H1 (cell line): Measurements from ENCODE around the gene GRM1. TPM values are rescaled to one million over a fixed set of nuclear protein-coding genes. Genes with fewer than 3 reads are reported as not detected.

Source experiments
- CTCF ChIA-PET: fragments of 300-600 bp; sonication (Branson Sonifier 250); formaldehyde crosslinking; loops from one replicate; lab custom pipeline; 2021; ENCODE audit not compliant: partially characterized antibody; lab: Charles Lee
- POLR2A ChIA-PET: fragments of 300-600 bp; sonication (Branson Sonifier 250); formaldehyde crosslinking; loops from one replicate; lab custom pipeline; 2021; ENCODE audit warnings: inconsistent platforms; ENCODE audit not compliant: partially characterized antibody; lab: Charles Lee
- DNase-seq, 2 experiments: peaks; one replicate each; pipeline versions ENCODE4 v3.0.0 to v3.0.0-alpha.2; 2010 to 2022; ENCODE audit warnings: low spot score in 2 of 2, low read depth in 1 of 2, mixed read lengths in 1 of 2
- FAIRE-seq: peaks from 2 replicates; lab custom pipeline; 2011; peaks lifted over from hg19 to GRCh38; lab: Jason Lieb, UNC
- H2AFZ ChIP-seq: 2 replicates; pipeline ENCODE4 v1.8.1; 2012; ENCODE audit warnings: low read length, inconsistent platforms
- H2AK5ac ChIP-seq: 2 replicates; pipeline ENCODE4 v1.6.1; 2013; ENCODE audit warnings: low read depth, low read length
- H2BK120ac ChIP-seq: replicated peaks from 2 replicates; pipeline ENCODE3; 2013; ENCODE audit warnings: low read depth, low read length, inconsistent platforms
- H2BK12ac ChIP-seq: 2 replicates; pipeline ENCODE4 v1.6.1; 2013; ENCODE audit warnings: low read depth, low read length
- H2BK15ac ChIP-seq: 2 replicates; pipeline ENCODE4 v1.6.1; 2013; ENCODE audit warnings: low read length
- H2BK20ac ChIP-seq: 2 replicates; pipeline ENCODE4 v1.6.1; 2013; ENCODE audit warnings: low read length
- H2BK5ac ChIP-seq: 2 replicates; pipeline ENCODE4 v1.6.1; 2013; ENCODE audit warnings: low read depth, low read length
- H3K14ac ChIP-seq: 2 replicates; pipeline ENCODE4 v1.6.1; 2013; ENCODE audit warnings: inconsistent platforms; ENCODE audit not compliant: insufficient read length
- H3K18ac ChIP-seq: 2 replicates; pipeline ENCODE4 v1.6.1; 2013; ENCODE audit warnings: low read length; ENCODE audit errors: extremely low read depth
- H3K23ac ChIP-seq: 2 replicates; pipeline ENCODE4 v1.6.1; 2013; ENCODE audit warnings: inconsistent platforms; ENCODE audit not compliant: insufficient read length
- H3K23me2 ChIP-seq: 2 replicates; pipeline ENCODE4 v1.6.1; 2013; ENCODE audit warnings: low read depth, low read length
- H3K27ac ChIP-seq: 2 replicates; pipeline ENCODE4 v1.6.1; 2011; ENCODE audit warnings: low read depth, low read length, inconsistent platforms
- H3K27me3 ChIP-seq, 4 experiments: replicated peaks in 1 of 4; 1 replicate in 1 of 4; 2 replicates in 3 of 4; pipeline versions ENCODE4 v1.6.1 to v1.8.1; 2011 to 2013; ENCODE audit warnings: low read length in 3 of 4, mild to moderate bottlenecking in 3 of 4, inconsistent platforms in 2 of 4, mixed read lengths in 2 of 4, moderate library complexity in 1 of 4; ENCODE audit not compliant: control insufficient read depth in 3 of 4, insufficient read depth in 3 of 4; ENCODE audit errors: extremely low read depth in 1 of 4
- H3K36me3 ChIP-seq, 4 experiments: 2 replicates each; pipeline versions ENCODE4 v1.6.1 to v1.8.1; 2011 to 2013; ENCODE audit warnings: mild to moderate bottlenecking in 4 of 4, low read length in 3 of 4, moderate library complexity in 2 of 4, control low read depth in 1 of 4, inconsistent platforms in 1 of 4; ENCODE audit not compliant: insufficient read depth in 4 of 4, control insufficient read depth in 2 of 4
- H3K4ac ChIP-seq: replicated peaks from 2 replicates; pipeline ENCODE3; 2013; ENCODE audit warnings: low read length, low read depth, mixed read lengths, inconsistent platforms; ENCODE audit not compliant: insufficient read length
- H3K4me1 ChIP-seq, 4 experiments: replicated peaks in 1 of 4; 1 replicate in 1 of 4; 2 replicates in 3 of 4; pipeline versions ENCODE4 v1.6.1 to v1.8.1; 2011 to 2013; ENCODE audit warnings: low read length in 3 of 4, inconsistent platforms in 2 of 4, mixed read lengths in 1 of 4; ENCODE audit not compliant: insufficient read depth in 4 of 4, control insufficient read depth in 3 of 4
- H3K4me2 ChIP-seq, 2 experiments: 2 replicates each; pipeline versions ENCODE4 v1.6.1 to v1.8.1; 2011 to 2013; ENCODE audit warnings: low read depth in 2 of 2, low read length in 2 of 2, control low read depth in 1 of 2, inconsistent platforms in 1 of 2, mild to moderate bottlenecking in 1 of 2; ENCODE audit not compliant: insufficient read depth in 1 of 2
- H3K4me3 ChIP-seq, 4 experiments: fragments of 200-600, 300-600 bp in 1 of 4; sonication (generic), shearing (Covaris generic), sonication (Bioruptor Twin) in 1 of 4; 2 replicates each; pipeline versions ENCODE4 v1.5.1 to v1.8.1; 2011 to 2016; ENCODE audit warnings: low read length in 4 of 4, low read depth in 3 of 4, control low read depth in 2 of 4, inconsistent platforms in 2 of 4, mild to moderate bottlenecking in 2 of 4, mixed read lengths in 1 of 4, moderate library complexity in 1 of 4; ENCODE audit not compliant: insufficient read depth in 2 of 4; ENCODE audit errors: extremely low read depth in 1 of 4
- H3K56ac ChIP-seq: replicated peaks from 2 replicates; pipeline ENCODE3; 2013; ENCODE audit warnings: low read depth, mild to moderate bottlenecking, mixed read lengths, low read length, inconsistent platforms; ENCODE audit not compliant: insufficient read length
- H3K79me1 ChIP-seq: 2 replicates; pipeline ENCODE4 v1.6.1; 2013; ENCODE audit warnings: low read depth, low read length, control low read depth
- H3K79me2 ChIP-seq, 2 experiments: 2 replicates each; pipeline versions ENCODE4 v1.6.1 to v1.8.1; 2012 to 2013; ENCODE audit warnings: low read length in 2 of 2, mild to moderate bottlenecking in 2 of 2, inconsistent platforms in 1 of 2; ENCODE audit not compliant: insufficient read depth in 2 of 2, control insufficient read depth in 1 of 2
- H3K9ac ChIP-seq, 4 experiments: replicated peaks in 1 of 4; 1 replicate in 1 of 4; 2 replicates in 3 of 4; pipeline versions ENCODE4 v1.6.1 to v1.8.1; 2011 to 2013; ENCODE audit warnings: low read depth in 3 of 4, low read length in 3 of 4, control low read depth in 2 of 4, mild to moderate bottlenecking in 2 of 4, moderate library complexity in 2 of 4, inconsistent platforms in 1 of 4; ENCODE audit errors: extremely low read depth in 1 of 4
- H3K9me3 ChIP-seq, 2 experiments: 2 replicates each; pipeline versions ENCODE4 v1.6.1 to v1.8.1; 2012 to 2013; ENCODE audit warnings: mild to moderate bottlenecking in 2 of 2, moderate library complexity in 2 of 2, control low read depth in 1 of 2, inconsistent platforms in 1 of 2, low read depth in 1 of 2, low read length in 1 of 2, mixed read lengths in 1 of 2; ENCODE audit not compliant: insufficient read depth in 2 of 2
- H4K20me1 ChIP-seq, 2 experiments: replicated peaks in 1 of 2; 2 replicates each; pipeline versions ENCODE3 to v1.8.1; 2011 to 2013; ENCODE audit warnings: inconsistent platforms in 2 of 2, low read length in 2 of 2, mild to moderate bottlenecking in 1 of 2; ENCODE audit not compliant: insufficient read depth in 2 of 2, control insufficient read depth in 1 of 2
- H4K5ac ChIP-seq: 2 replicates; pipeline ENCODE4 v1.6.1; 2013; ENCODE audit warnings: low read length, low read depth, mixed read lengths, inconsistent platforms; ENCODE audit not compliant: insufficient read length
- H4K8ac ChIP-seq: 2 replicates; pipeline ENCODE4 v1.8.0; 2013; ENCODE audit warnings: mild to moderate bottlenecking, moderate library complexity, low read length, inconsistent platforms; ENCODE audit not compliant: insufficient read depth; ENCODE audit errors: extremely low read depth
- H4K91ac ChIP-seq: replicated peaks from 2 replicates; pipeline ENCODE3; 2013; ENCODE audit warnings: low read length, mixed read lengths, inconsistent platforms; ENCODE audit not compliant: insufficient read length
- CHD2 ChIP-seq: IDR thresholded peaks from 2 replicates; pipeline ENCODE4 v1.6.1; 2012; ENCODE audit warnings: low read length, improper control_type of control experiment
- KDM5A ChIP-seq: fragments of 200-600 bp; IDR thresholded peaks from 2 replicates; pipeline ENCODE4 v1.7.1; 2012; ENCODE audit warnings: mild to moderate bottlenecking, low read length, inconsistent platforms, mixed read lengths
- MAFK ChIP-seq: IDR thresholded peaks from 2 replicates; pipeline ENCODE4 v1.6.1; 2012; ENCODE audit warnings: low read depth, mild to moderate bottlenecking, improper control_type of control experiment, low read length
- POLR2AphosphoS5 ChIP-seq: IDR thresholded peaks from 2 replicates; pipeline ENCODE4 v1.6.1; 2011; ENCODE audit warnings: low read depth, low read length
- RFX5 ChIP-seq: IDR thresholded peaks from 2 replicates; pipeline ENCODE4 v1.6.1; 2011; ENCODE audit warnings: low read depth, low read length, improper control_type of control experiment, borderline replicate concordance
- TAF1 ChIP-seq: IDR thresholded peaks from 2 replicates; pipeline ENCODE4 v1.6.1; 2011; ENCODE audit warnings: mild to moderate bottlenecking, low read depth, low read length
- TAF7 ChIP-seq: optimal IDR thresholded peaks from 2 replicates; pipeline ENCODE3; 2011; ENCODE audit warnings: low read depth, mild to moderate bottlenecking, inconsistent platforms, low read length, moderate library complexity, borderline replicate concordance
- TEAD4 ChIP-seq: IDR thresholded peaks from 2 replicates; pipeline ENCODE4 v1.6.1; 2012; ENCODE audit warnings: low read depth, low read length, inconsistent platforms, mixed read lengths
- WGBS, 2 experiments: shearing (Covaris generic) in 1 of 2; methylation state at CpG; one replicate each; pipeline versions ENCODE4 v1.1.6 to v1.1.7; 2013 to 2015; ENCODE audit warnings: low lambda C conversion rate in 2 of 2, mixed read lengths in 2 of 2, inconsistent platforms in 1 of 2, low coverage in 1 of 2, missing lambda C conversion rate in 1 of 2; ENCODE audit not compliant: insufficient replicate concordance in 2 of 2, insufficient coverage in 1 of 2, insufficient read length in 1 of 2; ENCODE audit errors: extremely low coverage in 1 of 2, missing lambda C conversion rate in 1 of 2; 5-methylcytosine and 5-hydroxymethylcytosine counted together
- polyA plus RNA-seq, 7 experiments: library from polyadenylated mRNA; depleted of rRNA in 3 of 7; stranded (reverse) in 5 of 7; unstranded in 2 of 7; fragments of >200 nt in 5 of 7; fragments of 200-250 nt in 2 of 7; gene quantifications; 1 replicate in 5 of 7; 2 replicates in 1 of 7; 4 replicates in 1 of 7; pipeline versions ENCODE4 v1.2.1 to v1.2.3, GENCODE V29; 2011 to 2013; ENCODE audit warnings: missing spikeins in 2 of 7, mixed read lengths in 2 of 7
- total RNA-seq: library from RNA; stranded (reverse); fragmentation: NEBNext Ultra II Directional; extraction: Animal tissue kit (Norgen Biotek cat#: 25700); gene quantifications from 2 replicates; pipeline ENCODE4 v1.2.1, GENCODE V29; 2021

The GRM1 gene
- total and polyA plus RNA-seq, 2 of the 8 experiments (the other 6 are each of a cell fraction or from before 2014, with no cell fraction given) = 0.15 to 1.3 TPM

GRCh38 chr6:146246028-146246427 lies 217.2 kb downstream of the GRM1 start:
- Histone ChIP-seq H3K79me2 (no peaks in the 10 kb centered on the region), H2BK20ac (no peak overlapping the region), H3K56ac (no peak overlapping the region), H3K9ac (no peak overlapping the region), H3K23me2 (no peaks in the 10 kb centered on the region), H3K36me3 (no peaks in the 10 kb centered on the region), H3K23ac (no peak overlapping the region), H3K4ac (no peak overlapping the region), H3K4me2 (no peak overlapping the region), H3K14ac (no peak overlapping the region), H2AFZ (no peak overlapping the region), H2BK120ac (no peak overlapping the region), H3K18ac (no peak overlapping the region), H4K5ac (no peak overlapping the region), H4K8ac (no peak overlapping the region), H2BK5ac (no peak overlapping the region), H3K27ac (no peak overlapping the region), H2BK12ac (no peak overlapping the region), H2BK15ac (no peak overlapping the region), H3K4me3 (no peak overlapping the region), H4K91ac (no peak overlapping the region), H4K20me1 (no peaks in the 10 kb centered on the region), H2AK5ac (no peak overlapping the region), H3K4me1 (no peaks in the 10 kb centered on the region), H3K27me3 (no peaks in the 10 kb centered on the region), H3K79me1 (no peaks in the 10 kb centered on the region), H3K9me3 (peaks cover 0 to 5% of the 10 kb centered on the region in 2 experiments; a peak in 2 of 4 replicates)
- DNase-seq (no peak), FAIRE-seq (no peak)
- WGBS, 2 experiments = 90% methylated on average over 1 of the region's 1 CpG; no CpG with 5 or more reads in 1 of the 2 experiments
- TF ChIP-seq RFX5 = peak; percentile 50; the same call in 1 of the 2 replicates
- no peak for TF ChIP-seq TAF1
- TF ChIP-seq TAF7 = no peak
- no peak for TF ChIP-seq CHD2
- TF ChIP-seq POLR2AphosphoS5 = no peak
- TF ChIP-seq TEAD4 = no peak
- no peak for TF ChIP-seq KDM5A
- TF ChIP-seq MAFK = no peak
- ChIA-PET CTCF (no interaction called here), POLR2A (no interaction called here)
